Activated CD4-positive, alpha-beta T cell treated with anti-CD3 and anti-CD28 coated beads, Interleukin-2, amount 10 ng/mL, durations not matched to agents 7 days and 5 days (primary cell): ENCODE data around the gene ATP2C2. TPM values are rescaled to one million over a fixed set of nuclear protein-coding genes. Genes with fewer than 3 reads are reported as not detected.

ENCODE experiments used
- CTCF ChIA-PET: fragments of 350-600 bp; sonication (Branson Sonifier 250); formaldehyde crosslinking; loops from one replicate; lab custom pipeline; 2021; ENCODE audit warnings: antibody characterized with exemption; lab: Charles Lee
- POLR2A ChIA-PET: fragments of 350-600 bp; sonication (Branson Sonifier 250); formaldehyde crosslinking; loops from one replicate; lab custom pipeline; 2021; ENCODE audit warnings: antibody characterized with exemption; lab: Charles Lee
- DNase-seq: peaks from one replicate; pipeline ENCODE4 v3.0.0-alpha.2; 2020
- H3K27ac Mint-ChIP-seq: one replicate; pipeline ENCODE4 v1.8.0; 2021; ENCODE audit warnings: mild to moderate bottlenecking, moderate library complexity, mixed read lengths
- H3K27me3 Mint-ChIP-seq: one replicate; pipeline ENCODE4 v1.8.0; 2021; ENCODE audit warnings: mixed read lengths
- H3K36me3 Mint-ChIP-seq: one replicate; pipeline ENCODE4 v1.8.0; 2021; ENCODE audit warnings: low read depth, mixed read lengths
- H3K4me1 Mint-ChIP-seq: one replicate; pipeline ENCODE4 v1.8.0; 2021; ENCODE audit warnings: mixed read lengths
- H3K4me3 Mint-ChIP-seq: one replicate; pipeline ENCODE4 v1.8.0; 2021; ENCODE audit warnings: mild to moderate bottlenecking, moderate library complexity, mixed read lengths
- H3K9me3 Mint-ChIP-seq: one replicate; pipeline ENCODE4 v1.8.0; 2021; ENCODE audit warnings: mixed read lengths
- total RNA-seq, 2 experiments: library from RNA; stranded (reverse); gene quantifications; one replicate each; pipeline ENCODE4 v1.2.3, GENCODE V29; 2021

ATP2C2 gene
- total RNA-seq, 2 experiments from 2014 or later: not detected

DNA sequence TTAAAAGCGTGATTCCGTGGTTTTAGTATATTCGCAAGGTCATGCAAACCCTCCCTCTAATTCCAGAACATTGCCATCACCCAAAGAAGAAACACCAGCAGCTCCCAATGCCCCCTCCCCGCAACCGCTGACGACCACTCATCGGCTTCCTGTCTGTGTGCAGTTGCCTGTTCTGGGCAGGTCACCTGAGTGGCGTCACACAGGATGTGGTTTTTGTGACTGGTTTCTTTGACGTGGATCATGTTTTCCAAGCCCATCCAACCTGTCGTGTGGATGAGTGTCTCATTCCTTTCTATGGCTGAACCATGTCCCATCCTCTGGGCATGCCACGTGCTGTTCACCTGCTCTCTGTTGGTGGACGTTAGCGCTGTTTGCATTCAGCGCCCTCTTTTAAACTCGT lies 8.2 kb upstream of the ATP2C2 start:
- H3K4me3 Mint-ChIP-seq: no peak overlapping the region
- no peaks in the 10 kb centered on the region for H3K36me3 Mint-ChIP-seq
- CTCF ChIA-PET: no interaction called here
- POLR2A ChIA-PET: no interaction called here
- H3K27me3 Mint-ChIP-seq: peaks cover 8% of the 10 kb centered on the region
- DNase-seq: peak; percentile 60
- H3K4me1 Mint-ChIP-seq: peaks cover 30% of the 10 kb centered on the region
- peak overlapping the region; percentile 67 for H3K27ac Mint-ChIP-seq
- no peaks in the 10 kb centered on the region for H3K9me3 Mint-ChIP-seq

- Mint-ChIP-seq H3K27ac (peak overlapping the region; percentile 67), H3K9me3 (no peaks in the 10 kb centered on the region), H3K4me3 (no peak overlapping the region), H3K4me1 (peaks cover 30% of the 10 kb centered on the region), H3K27me3 (peaks cover 8% of the 10 kb centered on the region), H3K36me3 (no peaks in the 10 kb centered on the region)
- DNase-seq: no peak
- ChIA-PET CTCF (no interaction called here), POLR2A (no interaction called here)
These were observed 7.6 kb upstream of the ATP2C2 start for GRCh38 chr16:84360748-84361147.

DNA sequence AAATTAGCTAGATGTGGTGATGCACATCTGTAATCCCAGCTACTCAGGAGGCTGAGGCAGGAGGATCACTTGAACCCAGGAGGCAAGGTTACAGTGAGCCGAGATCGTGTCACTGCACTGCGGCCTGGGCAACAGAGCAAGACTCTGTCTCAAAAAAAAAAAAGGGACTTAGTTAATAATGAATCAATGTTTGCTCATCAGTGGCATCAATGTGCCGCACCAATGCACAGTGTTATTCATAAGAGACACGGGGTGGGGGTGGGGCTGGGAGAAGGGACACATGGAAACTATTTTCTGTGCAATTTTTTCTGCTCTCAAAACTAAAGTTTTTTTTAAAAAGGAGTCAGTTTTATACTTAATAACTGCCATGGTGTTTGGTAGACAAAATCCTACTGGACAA lies 6.8 kb upstream of the ATP2C2 start:
- H3K27me3 Mint-ChIP-seq: peaks cover 15% of the 10 kb centered on the region
- ChIA-PET POLR2A (no interaction called here), CTCF (no interaction called here)
- H3K4me1 Mint-ChIP-seq: peaks cover 30% of the 10 kb centered on the region
- H3K36me3 Mint-ChIP-seq: no peaks in the 10 kb centered on the region
- no peak overlapping the region for H3K4me3 Mint-ChIP-seq
- DNase-seq: no peak
- H3K27ac Mint-ChIP-seq: no peak overlapping the region
- H3K9me3 Mint-ChIP-seq: no peaks in the 10 kb centered on the region

DNA sequence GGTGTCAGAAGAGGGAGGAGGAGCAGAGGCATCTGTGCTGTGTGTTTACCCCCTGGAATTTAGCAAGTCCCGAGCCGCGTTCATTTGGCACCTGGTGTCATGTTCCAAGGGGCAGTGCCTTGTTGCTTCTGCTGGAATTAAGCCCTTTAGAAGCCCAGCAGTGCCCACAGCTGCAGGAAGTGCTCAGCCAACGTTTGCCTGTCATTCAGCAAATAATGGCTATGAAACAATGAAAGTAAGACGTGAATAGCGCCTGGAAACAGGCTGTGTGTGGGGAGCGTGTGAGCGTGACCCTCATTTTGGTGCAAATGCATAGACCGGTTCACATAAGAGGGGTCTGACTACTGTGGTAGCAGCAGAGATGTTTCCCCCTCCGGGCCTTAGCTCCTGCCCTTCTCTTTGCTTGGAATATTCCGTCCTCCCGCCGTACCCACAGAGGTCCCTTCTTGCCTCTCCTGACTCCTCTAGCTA lies 5.8 kb upstream of the ATP2C2 start:
- H3K4me1 Mint-ChIP-seq: peaks cover 31% of the 10 kb centered on the region
- POLR2A ChIA-PET: no interaction called here
- H3K36me3 Mint-ChIP-seq: no peaks in the 10 kb centered on the region

DNA sequence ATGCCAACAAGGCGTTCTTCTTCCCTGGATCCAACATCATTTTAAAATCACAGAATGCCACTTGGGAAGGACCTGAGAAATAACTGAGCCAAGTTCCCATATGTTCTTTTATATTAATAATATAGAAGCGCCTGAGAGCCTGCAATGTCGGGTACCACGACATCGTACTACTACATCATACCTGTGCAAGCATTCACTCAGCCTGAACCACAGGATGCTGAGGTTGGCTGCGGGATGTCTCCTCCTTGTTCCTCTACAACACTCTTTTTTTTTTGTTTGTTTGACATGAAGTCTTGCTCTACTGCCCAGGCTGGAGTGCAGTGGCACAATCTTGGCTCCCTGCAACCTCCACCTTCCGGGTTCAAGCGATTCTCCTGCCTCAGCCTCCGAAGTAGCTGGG lies 2.1 kb upstream of the ATP2C2 start:
- no peak overlapping the region for H3K27ac Mint-ChIP-seq
- ChIA-PET POLR2A (no interaction called here), CTCF (no interaction called here)
- H3K9me3 Mint-ChIP-seq: no peaks in the 10 kb centered on the region
- H3K4me1 Mint-ChIP-seq: peaks cover 19% of the 10 kb centered on the region
- no peak for DNase-seq
- H3K4me3 Mint-ChIP-seq: no peak overlapping the region
- no peaks in the 10 kb centered on the region for H3K36me3 Mint-ChIP-seq
- H3K27me3 Mint-ChIP-seq: peaks cover 48% of the 10 kb centered on the region

More for the DNA sequence above, 5.8 kb upstream of the ATP2C2 start:
- Mint-ChIP-seq H3K27me3 (peaks cover 24% of the 10 kb centered on the region), H3K4me3 (no peak overlapping the region), H3K9me3 (no peaks in the 10 kb centered on the region), H3K27ac (no peak overlapping the region)
- DNase-seq: no peak
- CTCF ChIA-PET: interaction anchor here (1.0 to 1.5 kb wide), 2 partner anchors 176 to 391 kb away, joined by 3 to 4 read pairs; partner anchors contain the start of gene TAF1C

DNA sequence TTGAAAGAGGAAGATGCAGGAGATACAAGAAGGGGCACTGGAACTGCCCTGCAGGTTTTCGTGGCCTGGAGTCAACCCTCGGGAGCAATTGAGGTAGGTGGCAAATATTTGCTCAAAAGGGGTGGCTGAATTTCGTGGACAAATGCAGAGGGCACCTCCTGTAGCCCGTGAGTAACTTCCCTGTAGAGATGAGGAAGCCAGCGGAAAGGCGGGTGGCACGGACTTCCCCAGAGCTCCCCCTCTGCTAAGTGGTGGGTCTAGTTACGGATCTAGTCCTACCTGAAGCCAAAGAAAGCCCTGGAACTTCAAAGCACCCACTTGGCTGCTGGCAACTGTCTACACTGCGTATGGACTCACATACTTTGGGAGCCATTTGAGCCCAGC lies 1.0 kb upstream of the ATP2C2 start:
- ChIA-PET CTCF (no interaction called here), POLR2A (no interaction called here)
- Mint-ChIP-seq H3K9me3 (no peaks in the 10 kb centered on the region), H3K27ac (no peak overlapping the region), H3K27me3 (peaks cover 57% of the 10 kb centered on the region), H3K4me3 (no peak overlapping the region), H3K36me3 (no peaks in the 10 kb centered on the region), H3K4me1 (peaks cover 19% of the 10 kb centered on the region)
- no peak for DNase-seq

DNA sequence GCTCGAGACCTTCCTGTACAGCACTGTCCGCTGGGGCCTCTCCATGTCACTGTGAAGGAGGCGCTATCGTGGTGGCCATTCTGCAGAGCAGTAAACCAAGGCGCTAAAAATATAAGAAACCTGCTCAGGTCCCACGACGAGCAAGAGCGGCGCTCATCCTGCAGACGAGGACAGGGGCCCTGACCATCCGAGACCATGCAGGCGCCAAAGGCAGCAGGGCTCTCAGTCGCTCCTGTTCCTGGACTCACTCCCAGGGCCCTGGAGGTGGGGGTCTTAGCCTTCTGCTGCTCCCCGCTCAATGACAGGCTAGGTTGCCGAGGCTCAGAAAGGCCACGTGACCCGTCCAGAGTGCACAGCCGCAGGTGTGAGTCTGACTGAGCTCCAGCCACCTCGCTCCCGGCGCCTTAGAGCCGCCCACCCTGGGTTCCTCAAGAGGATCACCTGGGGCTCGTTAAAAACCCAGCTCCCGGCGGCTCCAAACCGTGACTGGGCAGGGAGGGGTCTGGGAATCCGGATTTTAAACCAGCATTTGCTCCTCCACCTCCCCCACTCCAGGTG lies 509 bp upstream of the ATP2C2 start:
- Mint-ChIP-seq H3K27ac (no peak overlapping the region), H3K4me1 (peaks cover 19% of the 10 kb centered on the region), H3K36me3 (no peaks in the 10 kb centered on the region), H3K9me3 (no peaks in the 10 kb centered on the region), H3K4me3 (no peak overlapping the region), H3K27me3 (peaks cover 57% of the 10 kb centered on the region)
- CTCF ChIA-PET: no interaction called here
- no peak for DNase-seq
- POLR2A ChIA-PET: no interaction called here

DNA sequence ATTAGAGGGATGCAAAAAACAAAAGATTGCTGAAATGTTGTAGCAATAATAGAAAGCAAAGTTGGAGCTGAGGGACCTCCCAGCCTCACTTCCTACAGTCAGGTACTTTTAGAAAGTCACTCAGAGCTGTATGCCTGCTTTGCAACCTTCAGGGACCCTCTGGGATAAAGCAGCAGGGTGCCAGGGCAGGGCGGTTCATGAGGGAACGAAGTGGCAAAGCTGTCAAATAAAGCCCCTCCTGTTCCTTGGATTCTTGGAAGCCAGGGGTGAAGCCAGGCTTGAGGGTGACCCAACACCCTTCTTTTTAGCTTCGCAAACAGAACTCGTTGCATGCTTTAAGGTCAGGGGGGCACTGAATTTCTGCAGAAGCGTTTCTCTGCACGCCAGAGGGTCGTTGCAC lies 767 bp downstream of the ATP2C2 start:
- Mint-ChIP-seq H3K4me1 (peaks cover 19% of the 10 kb centered on the region), H3K27ac (no peak overlapping the region), H3K9me3 (no peaks in the 10 kb centered on the region), H3K36me3 (no peaks in the 10 kb centered on the region), H3K27me3 (peaks cover 60% of the 10 kb centered on the region), H3K4me3 (no peak overlapping the region)
- ChIA-PET POLR2A (interaction anchor here (0.7 kb wide), 1 partner anchor 28 kb away, joined by 3 read pairs; no protein-coding TSS in a partner anchor), CTCF (no interaction called here)
- no peak for DNase-seq

- H3K27ac Mint-ChIP-seq: no peak overlapping the region
- no peaks in the 10 kb centered on the region for H3K9me3 Mint-ChIP-seq
- ChIA-PET CTCF (no interaction called here), POLR2A (no interaction called here)
- H3K4me3 Mint-ChIP-seq: no peak overlapping the region
- no peak for DNase-seq
- H3K4me1 Mint-ChIP-seq: peaks cover 19% of the 10 kb centered on the region
- no peaks in the 10 kb centered on the region for H3K36me3 Mint-ChIP-seq
- H3K27me3 Mint-ChIP-seq: peaks cover 57% of the 10 kb centered on the region
These were observed 1.7 kb downstream of the ATP2C2 start for GRCh38 chr16:84369938-84370627.

- DNase-seq: no peak
These were observed 2.6 kb downstream of the ATP2C2 start for GRCh38 chr16:84370723-84371552.

DNA sequence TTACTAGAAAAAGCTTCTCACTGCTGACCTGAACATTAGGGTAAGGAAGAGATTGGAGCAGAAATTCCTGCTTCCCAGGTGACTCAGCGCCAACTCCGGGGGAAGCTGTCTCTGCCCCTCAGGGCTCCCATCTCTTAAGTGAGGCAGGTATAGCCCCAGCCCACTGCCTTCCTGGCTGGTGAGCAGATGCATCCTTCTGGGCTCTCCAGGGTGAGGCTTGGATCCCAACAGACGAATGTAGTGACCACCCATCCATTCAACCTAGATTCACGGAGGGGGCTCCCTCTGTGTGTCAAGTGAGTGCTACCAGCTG lies 3.2 kb downstream of the ATP2C2 start:
- ChIA-PET CTCF (no interaction called here), POLR2A (no interaction called here)
- no peak for DNase-seq
- peaks cover 19% of the 10 kb centered on the region for H3K4me1 Mint-ChIP-seq
- H3K4me3 Mint-ChIP-seq: no peak overlapping the region
- H3K9me3 Mint-ChIP-seq: no peaks in the 10 kb centered on the region
- peaks cover 49% of the 10 kb centered on the region for H3K27me3 Mint-ChIP-seq
- no peaks in the 10 kb centered on the region for H3K36me3 Mint-ChIP-seq
- no peak overlapping the region for H3K27ac Mint-ChIP-seq

More at GRCh38 chr16:84370723-84371552, 2.6 kb downstream of the ATP2C2 start:
- ChIA-PET CTCF (no interaction called here), POLR2A (no interaction called here)
- H3K27ac Mint-ChIP-seq: no peak overlapping the region
- H3K27me3 Mint-ChIP-seq: peaks cover 54% of the 10 kb centered on the region
- H3K36me3 Mint-ChIP-seq: no peaks in the 10 kb centered on the region
- no peak overlapping the region for H3K4me3 Mint-ChIP-seq
- peaks cover 19% of the 10 kb centered on the region for H3K4me1 Mint-ChIP-seq
- no peaks in the 10 kb centered on the region for H3K9me3 Mint-ChIP-seq

DNA sequence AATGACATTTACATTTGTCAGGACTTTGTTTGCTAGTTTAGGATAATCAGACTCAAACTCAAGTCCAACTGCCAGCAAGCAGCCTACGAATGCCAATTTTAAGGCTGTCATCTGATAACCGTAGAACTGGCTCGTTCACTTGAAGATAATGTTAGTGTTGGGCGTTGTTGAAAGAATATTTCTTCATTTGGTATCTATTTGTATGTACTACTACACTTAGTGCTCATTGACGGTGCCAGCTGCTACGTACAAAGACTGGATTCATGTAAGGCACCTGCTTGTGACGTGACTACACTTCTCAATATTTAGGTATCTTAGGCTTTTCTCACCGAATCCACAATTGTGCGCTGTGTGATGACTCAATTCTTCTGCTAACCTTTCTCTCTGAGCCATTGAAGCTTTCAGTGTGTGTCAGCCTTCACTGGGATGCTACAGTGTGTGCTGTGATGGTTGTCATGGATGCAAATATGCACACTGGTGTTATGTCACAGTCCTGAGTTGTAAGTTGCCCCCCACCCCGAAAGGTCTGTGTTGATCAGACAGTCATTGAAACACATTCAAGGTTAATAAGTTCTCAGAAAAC lies 5.7 kb downstream of the ATP2C2 start:
- Mint-ChIP-seq H3K9me3 (no peaks in the 10 kb centered on the region), H3K4me3 (no peak overlapping the region), H3K36me3 (no peaks in the 10 kb centered on the region), H3K27me3 (peaks cover 33% of the 10 kb centered on the region), H3K27ac (no peak overlapping the region), H3K4me1 (peaks cover 13% of the 10 kb centered on the region)
- DNase-seq: no peak
- ChIA-PET CTCF (no interaction called here), POLR2A (no interaction called here)

DNA sequence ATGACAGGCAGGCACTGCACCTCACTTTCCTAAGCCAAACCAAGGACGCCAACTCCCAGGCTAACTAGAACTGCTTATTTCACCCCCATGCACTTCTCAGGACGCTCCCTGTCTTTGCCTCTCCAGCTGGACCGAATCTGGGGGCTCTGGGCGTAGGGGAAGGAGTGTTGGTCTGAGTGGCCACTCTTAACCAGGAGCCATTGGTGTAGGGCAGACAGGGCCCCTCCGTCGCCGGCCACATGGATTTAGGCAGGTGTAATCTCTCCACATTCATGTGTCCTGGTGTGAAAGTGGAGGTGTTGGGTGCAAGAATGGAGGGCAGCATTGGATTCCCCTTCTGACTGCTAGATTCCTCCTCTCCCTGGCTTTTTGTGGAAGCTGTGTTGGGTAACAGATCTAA lies 9.8 kb downstream of the ATP2C2 start:
- no peak for DNase-seq

More for the DNA sequence above, 9.8 kb downstream of the ATP2C2 start:
- no peak overlapping the region for H3K4me3 Mint-ChIP-seq
- H3K9me3 Mint-ChIP-seq: no peaks in the 10 kb centered on the region
- ChIA-PET POLR2A (no interaction called here), CTCF (no interaction called here)
- no peaks in the 10 kb centered on the region for H3K36me3 Mint-ChIP-seq
- no peak overlapping the region for H3K27ac Mint-ChIP-seq
- H3K4me1 Mint-ChIP-seq: no peaks in the 10 kb centered on the region
- peaks cover 13% of the 10 kb centered on the region for H3K27me3 Mint-ChIP-seq
